HepG2 (cell line): ENCODE data around the gene HAP1. TPM values are rescaled to one million over a fixed set of nuclear protein-coding genes. Genes with fewer than 3 reads are reported as not detected.
A peak's percentile ranks its signal among the peaks of the same experiment; 100 is the strongest.

Source experiments
- ADNP ChIP-seq: sonication (generic); formaldehyde crosslinking; IDR thresholded peaks from 2 replicates; pipeline ENCODE4 v1.4.0; 2020; ENCODE audit warnings: missing genetic modification reagents
- HNF4G ChIP-seq, 2 experiments: sonication (generic) in 1 of 2; formaldehyde crosslinking in 1 of 2; IDR thresholded peaks; 2 replicates each; pipeline versions ENCODE4 v1.4.0 to v1.6.1; 2011 to 2020; ENCODE audit warnings: borderline replicate concordance in 2 of 2, low read depth in 2 of 2, mild to moderate bottlenecking in 2 of 2, low read length in 1 of 2, missing genetic modification reagents in 1 of 2, moderate library complexity in 1 of 2
- MAFG ChIP-seq: sonication (generic); formaldehyde crosslinking; IDR thresholded peaks from 2 replicates; pipeline ENCODE4 v1.5.1; 2020; ENCODE audit warnings: mild to moderate bottlenecking, missing genetic modification reagents
- SMAD1 ChIP-seq: sonication (generic); formaldehyde crosslinking; IDR thresholded peaks from 2 replicates; pipeline ENCODE4 v1.4.0; 2020; ENCODE audit warnings: missing genetic modification reagents, low read depth, mild to moderate bottlenecking, borderline replicate concordance
- TARDBP ChIP-seq: sonication (generic); formaldehyde crosslinking; IDR thresholded peaks from 2 replicates; pipeline ENCODE4 v1.8.0; 2022; ENCODE audit warnings: mild to moderate bottlenecking, missing genetic modification reagents
- ZNF329 ChIP-seq: sonication (generic); formaldehyde crosslinking; IDR thresholded peaks from 2 replicates; pipeline ENCODE4 v1.9.0; 2021; ENCODE audit warnings: low read depth, mild to moderate bottlenecking, missing genetic modification reagents
- ZNF598 ChIP-seq: sonication (generic); formaldehyde crosslinking; IDR thresholded peaks from 2 replicates; pipeline ENCODE4 v1.5.1; 2020; ENCODE audit warnings: mild to moderate bottlenecking, missing genetic modification reagents, borderline replicate concordance
- ZNF792 ChIP-seq: IDR thresholded peaks from 2 replicates; pipeline ENCODE4 v1.6.1; 2016
- ZNF816 ChIP-seq: sonication (generic); formaldehyde crosslinking; IDR thresholded peaks from 2 replicates; pipeline ENCODE4 v1.8.0; 2022; ENCODE audit warnings: missing genetic modification reagents, mild to moderate bottlenecking, borderline replicate concordance
- polyA plus RNA-seq, 8 experiments: library from polyadenylated mRNA; depleted of rRNA in 3 of 8; stranded (reverse) in 7 of 8; unstranded in 1 of 8; fragments of >200 nt; fragmentation: Illumina TruSeq in 4 of 8; extraction: Trizol in 4 of 8; gene quantifications; 2 replicates each; pipeline versions ENCODE4 v1.2.1 to v1.2.3, GENCODE V29; 2011 to 2016; ENCODE audit warnings: low read depth in 4 of 8, missing spikeins in 1 of 8, mixed read lengths in 1 of 8; ENCODE audit not compliant: insufficient read depth in 1 of 8
- total RNA-seq, 5 experiments: library from RNA; depleted of rRNA; stranded (reverse); fragments of >200 nt; fragmentation: Illumina TruSeq; extraction: Trizol; gene quantifications; 2 replicates each; pipeline ENCODE4 v1.2.3, GENCODE V29; 2016; ENCODE audit warnings: low read depth in 1 of 5
- TF ChIP-seq, protein P1 (sequence below): sonication (generic); formaldehyde crosslinking; IDR thresholded peaks from 2 replicates; pipeline ENCODE4 v1.4.0; 2020; ENCODE audit warnings: missing genetic modification reagents, low read depth, mild to moderate bottlenecking, borderline replicate concordance
- TF ChIP-seq, protein P2 (sequence below): sonication (generic); formaldehyde crosslinking; conservative IDR thresholded peaks from 2 replicates; pipeline ENCODE4 v1.4.0; 2020; ENCODE audit warnings: mild to moderate bottlenecking, missing genetic modification reagents, moderate library complexity
- TF ChIP-seq, protein P3 (sequence below): sonication (generic); formaldehyde crosslinking; IDR thresholded peaks from 2 replicates; pipeline ENCODE4 v1.5.0; 2020; ENCODE audit warnings: missing genetic modification reagents
- TF ChIP-seq, protein P4 (sequence below): IDR thresholded peaks from 2 replicates; pipeline ENCODE4 v1.6.1; 2012; ENCODE audit warnings: low read depth, low read length, improper control_type of control experiment
- TF ChIP-seq, protein P5 (sequence below), 2 experiments: sonication (generic) in 1 of 2; formaldehyde crosslinking in 1 of 2; IDR thresholded peaks; 2 replicates each; pipeline versions ENCODE4 v1.4.0 to v1.6.1; 2018 to 2020; ENCODE audit warnings: missing genetic modification reagents in 2 of 2, borderline replicate concordance in 1 of 2, low read depth in 1 of 2, mild to moderate bottlenecking in 1 of 2, missing biosample characterization in 1 of 2
- TF ChIP-seq, protein P6 (sequence below): sonication (generic); formaldehyde crosslinking; IDR thresholded peaks from 2 replicates; pipeline ENCODE4 v1.4.0; 2020; ENCODE audit warnings: mild to moderate bottlenecking, missing genetic modification reagents

The HAP1 gene
- total and polyA plus RNA-seq, 2 of the 13 experiments (the other 11 are each of a cell fraction or from before 2014, with no cell fraction given) = 0.07 TPM

DNA sequence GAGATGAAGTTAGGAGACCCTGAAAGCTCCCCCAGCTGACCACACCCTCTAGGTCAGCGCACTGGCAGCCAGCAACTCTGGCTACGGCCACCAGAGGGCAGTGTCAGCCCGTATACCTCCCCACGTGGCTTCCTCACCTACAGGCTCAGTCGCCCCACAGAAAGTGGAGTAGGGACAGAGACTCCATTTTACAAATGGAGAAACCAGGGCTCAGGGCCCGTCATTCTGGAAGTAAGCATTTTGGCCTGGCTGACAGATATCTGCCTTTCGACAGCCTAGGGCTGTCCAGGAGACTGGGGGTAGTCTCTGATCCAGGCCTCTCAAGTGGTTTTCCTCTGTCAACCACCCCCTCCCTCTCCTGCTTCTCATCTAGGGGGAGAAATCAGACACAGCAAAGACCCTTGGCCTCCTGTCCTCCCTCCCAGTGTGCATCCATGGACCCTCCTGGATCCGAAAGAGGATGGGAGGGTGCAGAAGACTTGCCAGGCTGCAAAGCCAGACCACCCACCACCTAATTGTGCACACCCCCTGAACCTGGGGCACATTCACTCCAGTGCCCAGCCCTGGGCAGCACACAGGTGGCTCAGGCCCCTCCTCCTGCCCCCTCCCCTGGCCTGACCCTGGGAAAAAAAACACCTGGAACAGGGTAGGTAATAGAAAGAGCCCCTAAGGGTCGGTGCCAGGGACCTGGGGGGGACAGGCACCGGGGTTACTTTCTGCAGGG is 3.8 kb upstream of the HAP1 start (continued):
- TF ChIP-seq, protein P1, sequence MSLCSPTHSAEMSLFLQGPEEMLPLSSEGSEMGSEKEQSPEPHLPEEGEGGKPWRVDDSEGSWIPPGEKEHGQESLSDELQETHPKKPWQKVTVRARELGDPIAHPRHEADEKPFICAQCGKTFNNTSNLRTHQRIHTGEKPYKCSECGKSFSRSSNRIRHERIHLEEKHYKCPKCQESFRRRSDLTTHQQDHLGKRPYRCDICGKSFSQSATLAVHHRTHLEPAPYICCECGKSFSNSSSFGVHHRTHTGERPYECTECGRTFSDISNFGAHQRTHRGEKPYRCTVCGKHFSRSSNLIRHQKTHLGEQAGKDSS (CRISPR knock-in tag) = peak; percentile 92
- TF ChIP-seq ZNF792 (CRISPR knock-in tag) = peak; percentile 52; the same call in 1 of the 2 replicates
- TF ChIP-seq, protein P2, sequence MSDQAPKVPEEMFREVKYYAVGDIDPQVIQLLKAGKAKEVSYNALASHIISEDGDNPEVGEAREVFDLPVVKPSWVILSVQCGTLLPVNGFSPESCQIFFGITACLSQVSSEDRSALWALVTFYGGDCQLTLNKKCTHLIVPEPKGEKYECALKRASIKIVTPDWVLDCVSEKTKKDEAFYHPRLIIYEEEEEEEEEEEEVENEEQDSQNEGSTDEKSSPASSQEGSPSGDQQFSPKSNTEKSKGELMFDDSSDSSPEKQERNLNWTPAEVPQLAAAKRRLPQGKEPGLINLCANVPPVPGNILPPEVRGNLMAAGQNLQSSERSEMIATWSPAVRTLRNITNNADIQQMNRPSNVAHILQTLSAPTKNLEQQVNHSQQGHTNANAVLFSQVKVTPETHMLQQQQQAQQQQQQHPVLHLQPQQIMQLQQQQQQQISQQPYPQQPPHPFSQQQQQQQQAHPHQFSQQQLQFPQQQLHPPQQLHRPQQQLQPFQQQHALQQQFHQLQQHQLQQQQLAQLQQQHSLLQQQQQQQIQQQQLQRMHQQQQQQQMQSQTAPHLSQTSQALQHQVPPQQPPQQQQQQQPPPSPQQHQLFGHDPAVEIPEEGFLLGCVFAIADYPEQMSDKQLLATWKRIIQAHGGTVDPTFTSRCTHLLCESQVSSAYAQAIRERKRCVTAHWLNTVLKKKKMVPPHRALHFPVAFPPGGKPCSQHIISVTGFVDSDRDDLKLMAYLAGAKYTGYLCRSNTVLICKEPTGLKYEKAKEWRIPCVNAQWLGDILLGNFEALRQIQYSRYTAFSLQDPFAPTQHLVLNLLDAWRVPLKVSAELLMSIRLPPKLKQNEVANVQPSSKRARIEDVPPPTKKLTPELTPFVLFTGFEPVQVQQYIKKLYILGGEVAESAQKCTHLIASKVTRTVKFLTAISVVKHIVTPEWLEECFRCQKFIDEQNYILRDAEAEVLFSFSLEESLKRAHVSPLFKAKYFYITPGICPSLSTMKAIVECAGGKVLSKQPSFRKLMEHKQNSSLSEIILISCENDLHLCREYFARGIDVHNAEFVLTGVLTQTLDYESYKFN (CRISPR knock-in tag) = no peak; the same call in 1 of the 2 replicates
- no peak for TF ChIP-seq ADNP (CRISPR knock-in tag)
- TF ChIP-seq, protein P3, sequence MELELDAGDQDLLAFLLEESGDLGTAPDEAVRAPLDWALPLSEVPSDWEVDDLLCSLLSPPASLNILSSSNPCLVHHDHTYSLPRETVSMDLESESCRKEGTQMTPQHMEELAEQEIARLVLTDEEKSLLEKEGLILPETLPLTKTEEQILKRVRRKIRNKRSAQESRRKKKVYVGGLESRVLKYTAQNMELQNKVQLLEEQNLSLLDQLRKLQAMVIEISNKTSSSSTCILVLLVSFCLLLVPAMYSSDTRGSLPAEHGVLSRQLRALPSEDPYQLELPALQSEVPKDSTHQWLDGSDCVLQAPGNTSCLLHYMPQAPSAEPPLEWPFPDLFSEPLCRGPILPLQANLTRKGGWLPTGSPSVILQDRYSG = no peak
- no peak for TF ChIP-seq ZNF816
- 0 out of 2 replicates have a peak, but pooled peaks have one; percentile 40 for TF ChIP-seq ZNF329
- TF ChIP-seq TARDBP = peak; percentile 33; the same call in 1 of the 2 replicates
- TF ChIP-seq ZNF598 (CRISPR knock-in tag) = peak; percentile 66; the same call in 1 of the 2 replicates
- peak; percentile 60; the same call in 1 of the 2 replicates for TF ChIP-seq SMAD1 (CRISPR knock-in tag)
- no peak for TF ChIP-seq HNF4G (IDR thresholded peaks at IDR 0.05; ENCODE audit: borderline replicate concordance, low read depth, low read length)
- TF ChIP-seq HNF4G (CRISPR knock-in tag; IDR thresholded peaks at IDR 0.05; ENCODE audit: borderline replicate concordance, low read depth) = no peak
- TF ChIP-seq, protein P4, sequence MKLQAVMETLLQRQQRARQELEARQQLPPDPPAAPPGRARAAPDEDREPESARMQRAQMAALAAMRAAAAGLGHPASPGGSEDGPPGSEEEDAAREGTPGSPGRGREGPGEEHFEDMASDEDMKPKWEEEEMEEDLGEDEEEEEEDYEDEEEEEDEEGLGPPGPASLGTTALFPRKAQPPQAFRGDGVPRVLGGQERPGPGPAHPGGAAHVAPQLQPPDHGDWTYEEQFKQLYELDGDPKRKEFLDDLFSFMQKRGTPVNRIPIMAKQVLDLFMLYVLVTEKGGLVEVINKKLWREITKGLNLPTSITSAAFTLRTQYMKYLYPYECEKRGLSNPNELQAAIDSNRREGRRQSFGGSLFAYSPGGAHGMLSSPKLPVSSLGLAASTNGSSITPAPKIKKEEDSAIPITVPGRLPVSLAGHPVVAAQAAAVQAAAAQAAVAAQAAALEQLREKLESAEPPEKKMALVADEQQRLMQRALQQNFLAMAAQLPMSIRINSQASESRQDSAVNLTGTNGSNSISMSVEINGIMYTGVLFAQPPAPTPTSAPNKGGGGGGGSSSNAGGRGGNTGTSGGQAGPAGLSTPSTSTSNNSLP = 0 out of 2 replicates have a peak, but pooled peaks have one; percentile 37
- TF ChIP-seq MAFG (CRISPR knock-in tag) = no peak
- TF ChIP-seq, protein P5, sequence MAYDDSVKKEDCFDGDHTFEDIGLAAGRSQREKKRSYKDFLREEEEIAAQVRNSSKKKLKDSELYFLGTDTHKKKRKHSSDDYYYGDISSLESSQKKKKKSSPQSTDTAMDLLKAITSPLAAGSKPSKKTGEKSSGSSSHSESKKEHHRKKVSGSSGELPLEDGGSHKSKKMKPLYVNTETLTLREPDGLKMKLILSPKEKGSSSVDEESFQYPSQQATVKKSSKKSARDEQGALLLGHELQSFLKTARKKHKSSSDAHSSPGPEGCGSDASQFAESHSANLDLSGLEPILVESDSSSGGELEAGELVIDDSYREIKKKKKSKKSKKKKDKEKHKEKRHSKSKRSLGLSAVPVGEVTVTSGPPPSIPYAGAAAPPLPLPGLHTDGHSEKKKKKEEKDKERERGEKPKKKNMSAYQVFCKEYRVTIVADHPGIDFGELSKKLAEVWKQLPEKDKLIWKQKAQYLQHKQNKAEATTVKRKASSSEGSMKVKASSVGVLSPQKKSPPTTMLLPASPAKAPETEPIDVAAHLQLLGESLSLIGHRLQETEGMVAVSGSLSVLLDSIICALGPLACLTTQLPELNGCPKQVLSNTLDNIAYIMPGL (CRISPR knock-in tag; IDR thresholded peaks at IDR 0.05; ENCODE audit: borderline replicate concordance in 1 of 2, low read depth in 1 of 2) = peak; percentile 67 to 92
- TF ChIP-seq, protein P6, sequence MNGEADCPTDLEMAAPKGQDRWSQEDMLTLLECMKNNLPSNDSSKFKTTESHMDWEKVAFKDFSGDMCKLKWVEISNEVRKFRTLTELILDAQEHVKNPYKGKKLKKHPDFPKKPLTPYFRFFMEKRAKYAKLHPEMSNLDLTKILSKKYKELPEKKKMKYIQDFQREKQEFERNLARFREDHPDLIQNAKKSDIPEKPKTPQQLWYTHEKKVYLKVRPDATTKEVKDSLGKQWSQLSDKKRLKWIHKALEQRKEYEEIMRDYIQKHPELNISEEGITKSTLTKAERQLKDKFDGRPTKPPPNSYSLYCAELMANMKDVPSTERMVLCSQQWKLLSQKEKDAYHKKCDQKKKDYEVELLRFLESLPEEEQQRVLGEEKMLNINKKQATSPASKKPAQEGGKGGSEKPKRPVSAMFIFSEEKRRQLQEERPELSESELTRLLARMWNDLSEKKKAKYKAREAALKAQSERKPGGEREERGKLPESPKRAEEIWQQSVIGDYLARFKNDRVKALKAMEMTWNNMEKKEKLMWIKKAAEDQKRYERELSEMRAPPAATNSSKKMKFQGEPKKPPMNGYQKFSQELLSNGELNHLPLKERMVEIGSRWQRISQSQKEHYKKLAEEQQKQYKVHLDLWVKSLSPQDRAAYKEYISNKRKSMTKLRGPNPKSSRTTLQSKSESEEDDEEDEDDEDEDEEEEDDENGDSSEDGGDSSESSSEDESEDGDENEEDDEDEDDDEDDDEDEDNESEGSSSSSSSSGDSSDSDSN (CRISPR knock-in tag) = peak; percentile 64
